Endodermal cell (in vitro differentiated cells): Measurements from ENCODE around the gene METTL22. TPM values are rescaled to one million over a fixed set of nuclear protein-coding genes. Genes with fewer than 3 reads are reported as not detected.

ENCODE experiments used
- DNase-seq: peaks from one replicate; pipeline ENCODE4 v3.0.0-alpha.2; 2017
- H3K27ac ChIP-seq: 2 replicates; pipeline ENCODE4 v1.5.1; 2013; ENCODE audit warnings: mild to moderate bottlenecking, low read depth, low read length, moderate library complexity
- H3K27me3 ChIP-seq: 2 replicates; pipeline ENCODE4 v1.6.1; 2013; ENCODE audit warnings: mild to moderate bottlenecking, low read length, moderate library complexity; ENCODE audit not compliant: insufficient read depth, control insufficient read depth, poor library complexity, severe bottlenecking
- H3K36me3 ChIP-seq: 2 replicates; pipeline ENCODE4 v1.7.0; 2013; ENCODE audit warnings: mild to moderate bottlenecking, low read length, moderate library complexity; ENCODE audit not compliant: control insufficient read depth, insufficient read depth
- H3K4me1 ChIP-seq: one replicate; pipeline ENCODE4 v1.7.0; 2013; ENCODE audit warnings: low read length; ENCODE audit not compliant: control insufficient read depth, insufficient read depth
- H3K4me3 ChIP-seq: 2 replicates; pipeline ENCODE4 v1.5.1; 2013; ENCODE audit warnings: mild to moderate bottlenecking, low read length, moderate library complexity
- H3K9ac ChIP-seq: 2 replicates; pipeline ENCODE4 v1.6.1; 2013; ENCODE audit warnings: mild to moderate bottlenecking, low read length, moderate library complexity; ENCODE audit not compliant: poor library complexity, severe bottlenecking; ENCODE audit errors: extremely low read depth
- H3K9me3 ChIP-seq: 2 replicates; pipeline ENCODE4 v1.6.1; 2013; ENCODE audit warnings: mild to moderate bottlenecking, low read length, moderate library complexity; ENCODE audit not compliant: control insufficient read depth
- H3K27ac Mint-ChIP-seq: 2 replicates; pipeline ENCODE4 v1.8.0; 2020; ENCODE audit warnings: mixed read lengths
- H3K27me3 Mint-ChIP-seq: 2 replicates; pipeline ENCODE4 v1.8.0; 2021; ENCODE audit warnings: mild to moderate bottlenecking, mixed read lengths; ENCODE audit not compliant: insufficient read depth
- H3K36me3 Mint-ChIP-seq: 2 replicates; pipeline ENCODE4 v1.8.0; 2020; ENCODE audit warnings: low read depth, mixed read lengths
- H3K4me1 Mint-ChIP-seq: 2 replicates; pipeline ENCODE4 v1.8.0; 2020; ENCODE audit warnings: mixed read lengths
- H3K4me3 Mint-ChIP-seq: 2 replicates; pipeline ENCODE4 v1.8.0; 2020; ENCODE audit warnings: mild to moderate bottlenecking, moderate library complexity, mixed read lengths
- H3K9me3 Mint-ChIP-seq: 2 replicates; pipeline ENCODE4 v1.8.0; 2020; ENCODE audit warnings: mild to moderate bottlenecking, mixed read lengths
- CTCF ChIP-seq: fragments of 200-600 bp; sonication (generic); conservative IDR thresholded peaks from 2 replicates; pipeline ENCODE4 v1.5.0; 2021; ENCODE audit warnings: antibody characterized with exemption, mild to moderate bottlenecking
- WGBS, 2 experiments: methylation state at CpG; one replicate each; pipeline versions ENCODE4 v1.1.5 to v1.1.7; 2013; ENCODE audit warnings: missing lambda C conversion rate in 2 of 2, mixed read lengths in 1 of 2; ENCODE audit not compliant: insufficient coverage in 1 of 2, insufficient read length in 1 of 2; 5-methylcytosine and 5-hydroxymethylcytosine counted together
- total RNA-seq, 2 donors: library from RNA; stranded (reverse); fragmentation: NEBNext Ultra II Directional in 1 of 2; extraction: Animal tissue kit (Norgen Biotek cat#: 25700) in 1 of 2; gene quantifications; 2 replicates in 1 of 2; 3 replicates in 1 of 2; pipeline ENCODE4 v1.2.1, GENCODE V29; 2021

Gene METTL22
- total RNA-seq, 2 donors from 2014 or later: 55.1 to 70.5 TPM

GRCh38 chr16:8625491-8626087 lies 4.1 kb downstream of the METTL22 start:
- Histone ChIP-seq H3K36me3 (peaks cover 55% of the 10 kb centered on the region), H3K9me3 (no peaks in the 10 kb centered on the region), H3K27me3 (no peaks in the 10 kb centered on the region), H3K4me1 (peaks cover 2% of the 10 kb centered on the region), H3K27ac (no peak overlapping the region), H3K9ac (no peak overlapping the region), H3K4me3 (no peak overlapping the region)
- H3K36me3 Mint-ChIP-seq: peaks cover 57% of the 10 kb centered on the region
- no peak for DNase-seq
- 92 to 97% methylated on average over 6 to 10 of the region's 10 CpGs for WGBS, 2 experiments
- peaks cover 8% of the 10 kb centered on the region for H3K4me1 Mint-ChIP-seq
- H3K9me3 Mint-ChIP-seq: no peaks in the 10 kb centered on the region
- H3K27me3 Mint-ChIP-seq: no peaks in the 10 kb centered on the region
- no peak overlapping the region for H3K27ac Mint-ChIP-seq
- no peak for TF ChIP-seq CTCF
- H3K4me3 Mint-ChIP-seq: no peak overlapping the region

- H3K4me1 Mint-ChIP-seq: peaks cover 20% of the 10 kb centered on the region
- TF ChIP-seq CTCF: no peak
- DNase-seq: no peak
- H3K27ac Mint-ChIP-seq: no peak overlapping the region
- Histone ChIP-seq H3K36me3 (peaks cover 68% of the 10 kb centered on the region), H3K4me3 (no peak overlapping the region), H3K9ac (no peak overlapping the region), H3K9me3 (no peaks in the 10 kb centered on the region), H3K4me1 (peaks cover 10% of the 10 kb centered on the region), H3K27me3 (no peaks in the 10 kb centered on the region), H3K27ac (no peak overlapping the region)
- H3K4me3 Mint-ChIP-seq: no peak overlapping the region
- H3K27me3 Mint-ChIP-seq: no peaks in the 10 kb centered on the region
- whole genome bisulfite sequencing, 2 experiments: 95% methylated on average over 4 to 8 of the region's 8 CpGs
- peaks cover 70% of the 10 kb centered on the region for H3K36me3 Mint-ChIP-seq
- H3K9me3 Mint-ChIP-seq: no peaks in the 10 kb centered on the region
Observed at GRCh38 chr16:8626946-8627345, 5.4 kb downstream of the METTL22 start.

- H3K9me3 ChIP-seq: no peaks in the 10 kb centered on the region
- no peak overlapping the region for H3K27ac ChIP-seq
- no peak for TF ChIP-seq CTCF
- H3K27ac Mint-ChIP-seq: no peak overlapping the region
- no peaks in the 10 kb centered on the region for H3K27me3 ChIP-seq
- no peaks in the 10 kb centered on the region for H3K27me3 Mint-ChIP-seq
- peaks cover 69% of the 10 kb centered on the region for H3K36me3 ChIP-seq
- no peak overlapping the region for H3K4me3 ChIP-seq
- H3K4me1 Mint-ChIP-seq: peaks cover 19% of the 10 kb centered on the region
- WGBS, 2 experiments: 84 to 85% methylated on average over 3 to 4 of the region's 4 CpGs
- no peak for DNase-seq
- no peak overlapping the region for H3K9ac ChIP-seq
- peaks cover 10% of the 10 kb centered on the region for H3K4me1 ChIP-seq
- H3K9me3 Mint-ChIP-seq: no peaks in the 10 kb centered on the region
- H3K36me3 Mint-ChIP-seq: peaks cover 70% of the 10 kb centered on the region
- H3K4me3 Mint-ChIP-seq: no peak overlapping the region
Observed at GRCh38 chr16:8627456-8627855, 6.0 kb downstream of the METTL22 start.
